HepG2 (cell line): ENCODE data around the gene CAPN15. TPM values are rescaled to one million over a fixed set of nuclear protein-coding genes. Genes with fewer than 3 reads are reported as not detected.
A peak's percentile ranks its signal among the peaks of the same experiment; 100 is the strongest.

ENCODE experiments used
- ADNP ChIP-seq: sonication (generic); formaldehyde crosslinking; IDR thresholded peaks from 2 replicates; pipeline ENCODE4 v1.4.0; 2020; ENCODE audit warnings: missing genetic modification reagents
- ATF7 ChIP-seq, 2 experiments: fragments of 450-650 bp in 1 of 2; sonication (generic) in 1 of 2; formaldehyde crosslinking in 1 of 2; IDR thresholded peaks; 2 replicates each; pipeline versions ENCODE4 v1.4.0 to v1.6.1; 2016 to 2020; ENCODE audit warnings: antibody characterized with exemption in 1 of 2, mild to moderate bottlenecking in 1 of 2, missing genetic modification reagents in 1 of 2
- ETS1 ChIP-seq: sonication (generic); formaldehyde crosslinking; IDR thresholded peaks from 2 replicates; pipeline ENCODE4 v1.4.0; 2020; ENCODE audit warnings: missing genetic modification reagents
- HBP1 ChIP-seq: IDR thresholded peaks from 2 replicates; pipeline ENCODE4 v1.6.1; 2016; ENCODE audit warnings: low read depth, control low read depth
- HOXA9 ChIP-seq: sonication (generic); formaldehyde crosslinking; IDR thresholded peaks from 2 replicates; pipeline ENCODE4 v1.8.1; 2022; ENCODE audit warnings: missing genetic modification reagents, mild to moderate bottlenecking, moderate library complexity, borderline replicate concordance
- IKZF4 ChIP-seq: sonication (generic); formaldehyde crosslinking; IDR thresholded peaks from 2 replicates; pipeline ENCODE4 v1.5.1; 2020; ENCODE audit warnings: borderline replicate concordance, mild to moderate bottlenecking, low read depth, missing genetic modification reagents; ENCODE audit errors: not compliant biosample characterization
- NCOA2 ChIP-seq: sonication (generic); formaldehyde crosslinking; IDR thresholded peaks from 2 replicates; pipeline ENCODE4 v1.8.0; 2022; ENCODE audit warnings: inconsistent platforms
- NPAS2 ChIP-seq: sonication (generic); formaldehyde crosslinking; IDR thresholded peaks from 2 replicates; pipeline ENCODE4 v1.8.0; 2022; ENCODE audit warnings: mild to moderate bottlenecking, missing genetic modification reagents, borderline replicate concordance
- PPARG ChIP-seq: conservative IDR thresholded peaks from 2 replicates; pipeline ENCODE4 v1.6.1; 2016; ENCODE audit warnings: missing biosample characterization, missing genetic modification reagents
- PRDM10 ChIP-seq: sonication (generic); formaldehyde crosslinking; IDR thresholded peaks from 2 replicates; pipeline ENCODE4 v1.4.0; 2020; ENCODE audit warnings: low read depth, missing genetic modification reagents
- RELA ChIP-seq: sonication (generic); formaldehyde crosslinking; IDR thresholded peaks from 2 replicates; pipeline ENCODE4 v1.4.0; 2020; ENCODE audit warnings: missing genetic modification reagents
- SKIL ChIP-seq: sonication (generic); formaldehyde crosslinking; IDR thresholded peaks from 2 replicates; pipeline ENCODE4 v1.8.0; 2022; ENCODE audit warnings: missing genetic modification reagents, mild to moderate bottlenecking, moderate library complexity, borderline replicate concordance
- TFDP1 ChIP-seq: IDR thresholded peaks from 2 replicates; pipeline ENCODE4 v1.6.1; 2016; ENCODE audit warnings: missing compliant biosample characterization, missing genetic modification reagents, borderline replicate concordance
- ZBTB20 ChIP-seq: sonication (generic); formaldehyde crosslinking; IDR thresholded peaks from 2 replicates; pipeline ENCODE4 v1.8.1; 2023; ENCODE audit warnings: missing genetic modification reagents, low read depth, mild to moderate bottlenecking, borderline replicate concordance
- ZC3H4 ChIP-seq: sonication (generic); formaldehyde crosslinking; IDR thresholded peaks from 2 replicates; pipeline ENCODE4 v1.4.0; 2020; ENCODE audit warnings: missing genetic modification reagents, borderline replicate concordance
- ZNF17 ChIP-seq: sonication (generic); formaldehyde crosslinking; IDR thresholded peaks from 2 replicates; pipeline ENCODE4 v1.5.0; 2020; ENCODE audit warnings: mild to moderate bottlenecking, missing genetic modification reagents
- ZNF564 ChIP-seq: sonication (generic); formaldehyde crosslinking; IDR thresholded peaks from 2 replicates; pipeline ENCODE4 v1.8.1; 2023; ENCODE audit warnings: mild to moderate bottlenecking, missing genetic modification reagents
- ZNF607 ChIP-seq: sonication (generic); formaldehyde crosslinking; IDR thresholded peaks from 2 replicates; pipeline ENCODE4 v1.5.1; 2020; ENCODE audit warnings: missing genetic modification reagents, mild to moderate bottlenecking, borderline replicate concordance
- ZNF672 ChIP-seq: sonication (generic); formaldehyde crosslinking; IDR thresholded peaks from 2 replicates; pipeline ENCODE4 v1.8.1; 2022; ENCODE audit warnings: missing genetic modification reagents
- polyA plus RNA-seq, 8 experiments: library from polyadenylated mRNA; depleted of rRNA in 3 of 8; stranded (reverse) in 7 of 8; unstranded in 1 of 8; fragments of >200 nt; fragmentation: Illumina TruSeq in 4 of 8; extraction: Trizol in 4 of 8; gene quantifications; 2 replicates each; pipeline versions ENCODE4 v1.2.1 to v1.2.3, GENCODE V29; 2011 to 2016; ENCODE audit warnings: low read depth in 4 of 8, missing spikeins in 1 of 8, mixed read lengths in 1 of 8; ENCODE audit not compliant: insufficient read depth in 1 of 8
- total RNA-seq, 5 experiments: library from RNA; depleted of rRNA; stranded (reverse); fragments of >200 nt; fragmentation: Illumina TruSeq; extraction: Trizol; gene quantifications; 2 replicates each; pipeline ENCODE4 v1.2.3, GENCODE V29; 2016; ENCODE audit warnings: low read depth in 1 of 5

CAPN15 gene
- total and polyA plus RNA-seq, 2 of the 13 experiments (the other 11 are each of a cell fraction or from before 2014, with no cell fraction given): 14.9 to 24.5 TPM

- TF ChIP-seq ETS1 (CRISPR knock-in tag) (no peak), ADNP (CRISPR knock-in tag) (no peak), IKZF4 (CRISPR knock-in tag) (no peak), RELA (no peak), HOXA9 (no peak), NCOA2 (peak; percentile 57), ZBTB20 (peak; percentile 47; the same call in 1 of the 2 replicates), HBP1 (CRISPR knock-in tag) (no peak), PPARG (CRISPR knock-in tag) (0 out of 2 replicates have a peak, but pooled peaks have one; percentile 42), ZNF672 (CRISPR knock-in tag) (no peak), TFDP1 (CRISPR knock-in tag) (no peak; the same call in 1 of the 2 replicates), ZC3H4 (CRISPR knock-in tag) (no peak), ZNF607 (CRISPR knock-in tag) (peak; percentile 70; the same call in 1 of the 2 replicates), NPAS2 (no peak), ATF7 (IDR thresholded peaks at IDR 0.05) (no peak), ATF7 (CRISPR knock-in tag; IDR thresholded peaks at IDR 0.05) (no peak), ZNF17 (no peak), SKIL (peak; percentile 93), PRDM10 (CRISPR knock-in tag) (peak; percentile 63; the same call in 1 of the 2 replicates), ZNF564 (CRISPR knock-in tag) (peak; percentile 69; the same call in 1 of the 2 replicates)
Observed at GRCh38 chr16:558298-559020, 30.9 kb downstream of the CAPN15 start (continued).
